ENCODE measurements around the gene PRKG1.

- TF ChIP-seq CTCF (IDR thresholded peaks at IDR 0.05), result no peak
- TF ChIP-seq ZFX (IDR thresholded peaks at IDR 0.05; ENCODE audit: borderline replicate concordance), result no peak
Observed at GRCh38 chr10:51186361-51186760, 112.1 kb downstream of the PRKG1 start.
